Naive B cell (primary cell): ENCODE data around the gene RTRAF. TPM values are rescaled to one million over a fixed set of nuclear protein-coding genes. Genes with fewer than 3 reads are reported as not detected.

ENCODE experiments used
- ATAC-seq, 2 donors: fragments of 150-1000 bp; cut with Tn5 transposase; 2 replicates each; pipeline ENCODE4 v1.10.0; 2021; ENCODE audit warnings: low read depth in 2 of 2, mild to moderate bottlenecking in 2 of 2, moderate library complexity in 2 of 2
- DNase-seq: peaks from one replicate; pipeline ENCODE4 v3.0.0; 2022
- H3K27ac Mint-ChIP-seq, 6 donors: one replicate each; pipeline ENCODE4 v1.8.0; 2020 to 2022; ENCODE audit warnings: mild to moderate bottlenecking in 6 of 6, mixed read lengths in 6 of 6, moderate library complexity in 5 of 6, inconsistent platforms in 2 of 6
- H3K27me3 Mint-ChIP-seq, 3 donors: one replicate each; pipeline ENCODE4 v1.8.0; 2021 to 2022; ENCODE audit warnings: mixed read lengths in 3 of 3, mild to moderate bottlenecking in 1 of 3
- H3K36me3 Mint-ChIP-seq, 2 donors: one replicate each; pipeline ENCODE4 v1.8.0; 2020 to 2022; ENCODE audit warnings: mixed read lengths in 2 of 2, inconsistent platforms in 1 of 2, mild to moderate bottlenecking in 1 of 2
- H3K4me1 Mint-ChIP-seq, 3 donors: one replicate each; pipeline ENCODE4 v1.8.0; 2020 to 2022; ENCODE audit warnings: mixed read lengths in 3 of 3, inconsistent platforms in 1 of 3, mild to moderate bottlenecking in 1 of 3, moderate library complexity in 1 of 3
- H3K4me3 Mint-ChIP-seq, 8 donors: one replicate each; pipeline ENCODE4 v1.8.0; 2020 to 2022; ENCODE audit warnings: mild to moderate bottlenecking in 8 of 8, mixed read lengths in 8 of 8, moderate library complexity in 8 of 8, inconsistent platforms in 2 of 8
- H3K9me3 Mint-ChIP-seq, 7 donors: one replicate each; pipeline ENCODE4 v1.8.0; 2020 to 2022; ENCODE audit warnings: mixed read lengths in 7 of 7, mild to moderate bottlenecking in 5 of 7, inconsistent platforms in 2 of 7, moderate library complexity in 1 of 7
- polyA plus RNA-seq, 6 donors: library from polyadenylated mRNA; unstranded; fragments of 300-500 nt; fragmentation: Illumina TruSeq; gene quantifications; one replicate each; pipeline ENCODE4 v1.2.3, GENCODE V29; 2021; ENCODE audit warnings: low read depth in 6 of 6

The RTRAF gene
- polyA plus RNA-seq, 6 donors from 2014 or later: 95.0 to 184 (median 171) TPM

GRCh38 chr14:52015411-52016030 lies 26.2 kb downstream of the RTRAF start:
- ATAC-seq (no peak), DNase-seq (no peak)
- peaks cover 0 to 12% of the 10 kb centered on the region in 2 donors for H3K36me3 Mint-ChIP-seq
- no peak overlapping the region for H3K4me3 Mint-ChIP-seq
- peaks cover 0 to 5% (median 4%) of the 10 kb centered on the region in 3 donors for H3K27me3 Mint-ChIP-seq
- peaks cover 0 to 1% (median 0%) of the 10 kb centered on the region in 7 donors for H3K9me3 Mint-ChIP-seq
- H3K4me1 Mint-ChIP-seq: no peaks in the 10 kb centered on the region
- H3K27ac Mint-ChIP-seq: peak overlapping the region in 1 of 6 donors; percentile 6

- ATAC-seq: no peak
- Mint-ChIP-seq H3K4me1 (no peaks in the 10 kb centered on the region), H3K27ac (no peak overlapping the region)
These were observed 28.9 kb downstream of the RTRAF start for GRCh38 chr14:52018252-52018651.

GRCh38 chr14:52018970-52019369 lies 29.6 kb downstream of the RTRAF start:
- Mint-ChIP-seq H3K27ac (no peak overlapping the region), H3K36me3 (no peaks in the 10 kb centered on the region), H3K4me3 (no peak overlapping the region), H3K4me1 (no peaks in the 10 kb centered on the region), H3K9me3 (peaks cover 0 to 4% (median 0%) of the 10 kb centered on the region in 7 donors), H3K27me3 (peaks cover 0 to 5% (median 4%) of the 10 kb centered on the region in 3 donors)
- ATAC-seq: no peak
- DNase-seq: no peak

More at GRCh38 chr14:52018252-52018651, 28.9 kb downstream of the RTRAF start:
- no peaks in the 10 kb centered on the region for H3K36me3 Mint-ChIP-seq
- H3K9me3 Mint-ChIP-seq: peaks cover 0 to 4% (median 0%) of the 10 kb centered on the region in 7 donors
- no peak overlapping the region for H3K4me3 Mint-ChIP-seq
- DNase-seq: no peak
- H3K27me3 Mint-ChIP-seq: peaks cover 0 to 5% (median 4%) of the 10 kb centered on the region in 3 donors

- ATAC-seq: no peak
- no peaks in the 10 kb centered on the region for H3K36me3 Mint-ChIP-seq
- no peaks in the 10 kb centered on the region for H3K4me1 Mint-ChIP-seq
- peaks cover 0 to 5% (median 0%) of the 10 kb centered on the region in 7 donors for H3K9me3 Mint-ChIP-seq
- no peak for DNase-seq
- H3K4me3 Mint-ChIP-seq: no peak overlapping the region
- H3K27ac Mint-ChIP-seq: no peak overlapping the region
- H3K27me3 Mint-ChIP-seq: peaks cover 0 to 5% (median 4%) of the 10 kb centered on the region in 3 donors
These were observed 30.9 kb downstream of the RTRAF start for GRCh38 chr14:52020161-52020714.

- Mint-ChIP-seq H3K36me3 (no peaks in the 10 kb centered on the region), H3K4me3 (no peak overlapping the region), H3K27ac (no peak overlapping the region), H3K27me3 (peaks cover 0 to 5% (median 4%) of the 10 kb centered on the region in 3 donors), H3K9me3 (peaks cover 0 to 5% (median 0%) of the 10 kb centered on the region in 7 donors), H3K4me1 (no peaks in the 10 kb centered on the region)
- ATAC-seq: no peak
- DNase-seq: no peak
These were observed 31.7 kb downstream of the RTRAF start for GRCh38 chr14:52020866-52021717.

GRCh38 chr14:52021957-52022600 lies 32.7 kb downstream of the RTRAF start:
- H3K4me3 Mint-ChIP-seq: no peak overlapping the region
- no peak for DNase-seq
- H3K4me1 Mint-ChIP-seq: no peaks in the 10 kb centered on the region
- peaks cover 0 to 5% (median 4%) of the 10 kb centered on the region in 3 donors for H3K27me3 Mint-ChIP-seq
- H3K27ac Mint-ChIP-seq: no peak overlapping the region
- ATAC-seq: no peak
- no peaks in the 10 kb centered on the region for H3K36me3 Mint-ChIP-seq
- H3K9me3 Mint-ChIP-seq: peaks cover 0 to 5% (median 0%) of the 10 kb centered on the region in 7 donors

- DNase-seq (no peak), ATAC-seq (no peak)
- peaks cover 0 to 5% (median 4%) of the 10 kb centered on the region in 3 donors for H3K27me3 Mint-ChIP-seq
- no peaks in the 10 kb centered on the region for H3K4me1 Mint-ChIP-seq
- H3K9me3 Mint-ChIP-seq: peaks cover 0 to 5% (median 0%) of the 10 kb centered on the region in 7 donors
- H3K27ac Mint-ChIP-seq: peak overlapping the region in 1 of 6 donors; percentile 40
- no peak overlapping the region for H3K4me3 Mint-ChIP-seq
- H3K36me3 Mint-ChIP-seq: no peaks in the 10 kb centered on the region
These were observed 34.2 kb downstream of the RTRAF start for GRCh38 chr14:52023518-52023917.

GRCh38 chr14:52025310-52025709 lies 36.0 kb downstream of the RTRAF start:
- H3K27ac Mint-ChIP-seq: no peak overlapping the region

GRCh38 chr14:52026017-52026660 lies 36.8 kb downstream of the RTRAF start:
- H3K9me3 Mint-ChIP-seq: peaks cover 0 to 5% (median 0%) of the 10 kb centered on the region in 7 donors
- H3K27me3 Mint-ChIP-seq: no peaks in the 10 kb centered on the region
- H3K27ac Mint-ChIP-seq: no peak overlapping the region
- DNase-seq (no peak), ATAC-seq (no peak)
- no peaks in the 10 kb centered on the region for H3K4me1 Mint-ChIP-seq
- H3K4me3 Mint-ChIP-seq: no peak overlapping the region
- no peaks in the 10 kb centered on the region for H3K36me3 Mint-ChIP-seq

More at GRCh38 chr14:52025310-52025709, 36.0 kb downstream of the RTRAF start:
- Mint-ChIP-seq H3K9me3 (peaks cover 0 to 5% (median 0%) of the 10 kb centered on the region in 7 donors), H3K27me3 (no peaks in the 10 kb centered on the region), H3K4me3 (no peak overlapping the region), H3K4me1 (no peaks in the 10 kb centered on the region), H3K36me3 (no peaks in the 10 kb centered on the region)
- DNase-seq: no peak
- no peak for ATAC-seq

GRCh38 chr14:52026901-52027300 lies 37.6 kb downstream of the RTRAF start:
- H3K4me1 Mint-ChIP-seq: no peaks in the 10 kb centered on the region
- no peak for ATAC-seq
- H3K27ac Mint-ChIP-seq: no peak overlapping the region
- peaks cover 0 to 5% (median 0%) of the 10 kb centered on the region in 7 donors for H3K9me3 Mint-ChIP-seq
- DNase-seq: no peak
- H3K36me3 Mint-ChIP-seq: no peaks in the 10 kb centered on the region
- peaks cover 0 to 6% (median 0%) of the 10 kb centered on the region in 3 donors for H3K27me3 Mint-ChIP-seq
- no peak overlapping the region for H3K4me3 Mint-ChIP-seq

- Mint-ChIP-seq H3K36me3 (no peaks in the 10 kb centered on the region), H3K4me3 (no peak overlapping the region), H3K9me3 (peaks cover 0 to 2% (median 0%) of the 10 kb centered on the region in 7 donors), H3K27me3 (peaks cover 0 to 6% (median 5%) of the 10 kb centered on the region in 3 donors), H3K27ac (no peak overlapping the region), H3K4me1 (no peaks in the 10 kb centered on the region)
- ATAC-seq (no peak), DNase-seq (no peak)
These were observed 40.5 kb downstream of the RTRAF start for GRCh38 chr14:52029881-52030280.

- H3K27me3 Mint-ChIP-seq: peaks cover 0 to 6% (median 5%) of the 10 kb centered on the region in 3 donors
- no peaks in the 10 kb centered on the region for H3K4me1 Mint-ChIP-seq
- H3K4me3 Mint-ChIP-seq: peak overlapping the region in 1 of 8 donors; percentile 13
- no peak for ATAC-seq
- no peaks in the 10 kb centered on the region for H3K36me3 Mint-ChIP-seq
- H3K27ac Mint-ChIP-seq: no peak overlapping the region
- H3K9me3 Mint-ChIP-seq: peaks cover 0 to 7% (median 2%) of the 10 kb centered on the region in 7 donors
- no peak for DNase-seq
These were observed 42.4 kb downstream of the RTRAF start for GRCh38 chr14:52031781-52032180.
